HuH-7 (cell line): ENCODE results near the gene MEIS1.

Source experiments
- DNase-seq: peaks from one replicate; pipeline ENCODE4 v3.0.0; 2011; ENCODE audit warnings: low spot score

MEIS1 gene

GRCh38 chr2:66536290-66536673 is 101.4 kb downstream of the MEIS1 start:
- DNase-seq = no peak

- DNase-seq = no peak
Observed at GRCh38 chr2:66536997-66537396, 102.1 kb downstream of the MEIS1 start.

- no peak for DNase-seq
Observed at GRCh38 chr2:66538291-66538690, 103.4 kb downstream of the MEIS1 start.

GRCh38 chr2:66539452-66539851 is 104.5 kb downstream of the MEIS1 start:
- no peak for DNase-seq

- DNase-seq = no peak
Observed at GRCh38 chr2:66541646-66542045, 106.7 kb downstream of the MEIS1 start.

GRCh38 chr2:66543257-66543767 is 108.4 kb downstream of the MEIS1 start:
- no peak for DNase-seq

- DNase-seq = no peak
Observed at GRCh38 chr2:66544258-66544657, 109.3 kb downstream of the MEIS1 start.

GRCh38 chr2:66545258-66545657 is 110.3 kb downstream of the MEIS1 start:
- DNase-seq = no peak

- DNase-seq = no peak
Observed at GRCh38 chr2:66547118-66547517, 112.2 kb downstream of the MEIS1 start.

- no peak for DNase-seq
Observed at GRCh38 chr2:66547887-66548286, 113.0 kb downstream of the MEIS1 start.

- no peak for DNase-seq
Observed at GRCh38 chr2:66548422-66548821, 113.5 kb downstream of the MEIS1 start.

GRCh38 chr2:66550826-66551225 is 115.9 kb downstream of the MEIS1 start:
- DNase-seq = no peak

- no peak for DNase-seq
Observed at GRCh38 chr2:66553370-66553769, 118.4 kb downstream of the MEIS1 start.

- DNase-seq = no peak
Observed at GRCh38 chr2:66555091-66555490, 120.2 kb downstream of the MEIS1 start.

- DNase-seq = no peak
Observed at GRCh38 chr2:66555501-66556324, 120.8 kb downstream of the MEIS1 start.

- DNase-seq = no peak
Observed at GRCh38 chr2:66559672-66560071, 124.7 kb downstream of the MEIS1 start.

- no peak for DNase-seq
Observed at GRCh38 chr2:66560683-66561082, 125.8 kb downstream of the MEIS1 start.

GRCh38 chr2:66561645-66562303 is 126.8 kb downstream of the MEIS1 start:
- no peak for DNase-seq

GRCh38 chr2:66562304-66562685 is 127.4 kb downstream of the MEIS1 start:
- DNase-seq = no peak

- DNase-seq = no peak
Observed at GRCh38 chr2:66563473-66563872, 128.5 kb downstream of the MEIS1 start.

GRCh38 chr2:66565291-66565690 is 130.4 kb downstream of the MEIS1 start:
- no peak for DNase-seq

GRCh38 chr2:66566726-66567399 is 131.9 kb downstream of the MEIS1 start:
- no peak for DNase-seq

- peak; percentile 48 for DNase-seq
Observed at GRCh38 chr2:66567729-66568128, 132.8 kb downstream of the MEIS1 start.
